Endothelial cell of hepatic sinusoid (primary cell): ENCODE measurements around the gene RDM1.
"Not testable (repeated sequence)": the region's sequence is repeated elsewhere in the genome, so short reads cannot be mapped to it uniquely, and the experiment has no call there.

ENCODE experiments used
- in situ Hi-C: cut with HindIII; loops from 2 replicates; pipeline ENCODE4 v1.10.0; 2017; ENCODE audit warnings: low sequenced_read_pairs

RDM1 gene

GRCh38 chr17:35900708-35901480 is 29.7 kb downstream of the RDM1 start:
- in situ Hi-C loops, result no loop called here

- in situ Hi-C loops, result no loop called here
Observed at GRCh38 chr17:35900280-35900679, 30.3 kb downstream of the RDM1 start.

- in situ Hi-C loops, result no loop called here
Observed at GRCh38 chr17:35898283-35899070, 32.1 kb downstream of the RDM1 start.

- in situ Hi-C loops, result not testable (repeated sequence)
Observed at GRCh38 chr17:35897772-35898171, 32.8 kb downstream of the RDM1 start.

GRCh38 chr17:35895636-35896587 is 34.7 kb downstream of the RDM1 start:
- in situ Hi-C loops, result no loop called here

GRCh38 chr17:35894206-35894605 is 36.4 kb downstream of the RDM1 start:
- in situ Hi-C loops, result no loop called here

- in situ Hi-C loops, result no loop called here
Observed at GRCh38 chr17:35893751-35894150, 36.8 kb downstream of the RDM1 start.

- in situ Hi-C loops, result no loop called here
Observed at GRCh38 chr17:35892091-35893035, 38.2 kb downstream of the RDM1 start.

GRCh38 chr17:35891269-35891668 is 39.3 kb downstream of the RDM1 start:
- in situ Hi-C loops, result no loop called here

- in situ Hi-C loops, result no loop called here
Observed at GRCh38 chr17:35890774-35891155, 39.8 kb downstream of the RDM1 start.

GRCh38 chr17:35889818-35890773 is 40.5 kb downstream of the RDM1 start:
- in situ Hi-C loops, result no loop called here

GRCh38 chr17:35889241-35889640 is 41.3 kb downstream of the RDM1 start:
- in situ Hi-C loops, result no loop called here

- in situ Hi-C loops, result no loop called here
Observed at GRCh38 chr17:35879773-35880654, 50.6 kb downstream of the RDM1 start, which contains the start of gene CCL5. CCL5 (minus strand) TSS chr17:35880360.

- in situ Hi-C loops, result no loop called here
Observed at GRCh38 chr17:35878361-35878760, 52.2 kb downstream of the RDM1 start.

GRCh38 chr17:35877345-35878029 is 53.1 kb downstream of the RDM1 start:
- in situ Hi-C loops, result no loop called here

GRCh38 chr17:35876534-35876933 is 54.0 kb downstream of the RDM1 start:
- in situ Hi-C loops, result no loop called here

GRCh38 chr17:35875800-35876139 is 54.8 kb downstream of the RDM1 start:
- in situ Hi-C loops, result no loop called here
